Measurements from ENCODE around the gene ICE2. TPM values are rescaled to one million over a fixed set of nuclear protein-coding genes. Genes with fewer than 3 reads are reported as not detected.

Gene ICE2
- total and polyA plus RNA-seq, 7 experiments from 2014 or later, result 44.8 to 70.9 (median 54.7) TPM

GRCh38 chr15:60508442-60508841, 29.5 kb upstream of the ICE2 start:
- Mint-ChIP-seq H3K9me3 (no peaks in the 10 kb centered on the region), H3K4me3 (no peak overlapping the region), H3K36me3 (peaks cover 0 to 35% (median 28%) of the 10 kb centered on the region in 5 donors), H3K27me3 (no peaks in the 10 kb centered on the region), H3K27ac (peak overlapping the region in 8 of 9 donors; percentile 38 to 86 (median 61)), H3K4me1 (peaks cover 16 to 61% (median 42%) of the 10 kb centered on the region in 7 donors)
- H3K4me1 ChIP-seq (ENCODE audit: control insufficient read depth in 2 of 2, insufficient read depth in 2 of 2, low read length in 2 of 2), result peaks cover 4 to 7% of the 10 kb centered on the region in 2 donors
- peaks cover 7 to 45% (median 34%) of the 10 kb centered on the region in 3 experiments for H3K36me3 ChIP-seq (ENCODE audit: control insufficient read depth in 2 of 3, insufficient read depth in 3 of 3, low read length in 3 of 3)
- H3K27me3 ChIP-seq (ENCODE audit: control insufficient read depth in 2 of 2, insufficient read depth in 2 of 2, low read length in 2 of 2), result no peaks in the 10 kb centered on the region
- no peaks in the 10 kb centered on the region for H3K9me3 ChIP-seq (ENCODE audit: control insufficient read depth in 2 of 3, low read length in 3 of 3)
- no peak for DNase-seq
- CTCF ChIA-PET, result interaction anchor here (0.6 to 4.0 kb wide), 21 partner anchors 9 to 543 kb away, joined by 3 to 34 read pairs (median 4); no protein-coding TSS in a partner anchor
- intact Hi-C loops (cut with micrococcal nuclease), result loop anchor here (1.0 to 10.0 kb wide), 12 partner anchors 12 to 1326 kb away; no protein-coding TSS in a partner anchor
- H3K27ac ChIP-seq (ENCODE audit: low read depth, low read length), result peak overlapping the region; percentile 6
- POLR2A ChIA-PET, result interaction anchor here (0.7 to 1.5 kb wide), 4 partner anchors 11 to 82 kb away, joined by 3 read pairs; no protein-coding TSS in a partner anchor
- H3K4me3 ChIP-seq (ENCODE audit: low read length), result no peak overlapping the region
- no peak for ATAC-seq

- Histone ChIP-seq H3K27ac (ENCODE audit: low read depth, low read length) (peak overlapping the region; percentile 6), H3K27me3 (ENCODE audit: control insufficient read depth in 2 of 2, insufficient read depth in 2 of 2, low read length in 2 of 2) (no peaks in the 10 kb centered on the region), H3K4me3 (ENCODE audit: low read length) (no peak overlapping the region), H3K4me1 (ENCODE audit: control insufficient read depth in 2 of 2, insufficient read depth in 2 of 2, low read length in 2 of 2) (peaks cover 4 to 7% of the 10 kb centered on the region in 2 donors), H3K9me3 (ENCODE audit: control insufficient read depth in 2 of 3, low read length in 3 of 3) (no peaks in the 10 kb centered on the region), H3K36me3 (ENCODE audit: control insufficient read depth in 2 of 3, insufficient read depth in 3 of 3, low read length in 3 of 3) (peaks cover under 1 to 45% (median 34%) of the 10 kb centered on the region in 3 experiments)
- intact Hi-C loops (cut with micrococcal nuclease), result loop anchor here (1.0 to 10.0 kb wide), 13 partner anchors 12 to 1327 kb away; no protein-coding TSS in a partner anchor
- CTCF ChIA-PET, result interaction anchor here (0.6 to 4.0 kb wide), 22 partner anchors 10 to 543 kb away, joined by 3 to 34 read pairs (median 4); no protein-coding TSS in a partner anchor
- no peaks in the 10 kb centered on the region for H3K27me3 Mint-ChIP-seq
- H3K36me3 Mint-ChIP-seq, result peaks cover 0 to 32% (median 28%) of the 10 kb centered on the region in 5 donors
- H3K9me3 Mint-ChIP-seq, result no peaks in the 10 kb centered on the region
- peaks cover 16 to 60% (median 42%) of the 10 kb centered on the region in 7 donors for H3K4me1 Mint-ChIP-seq
- peak in 7 of 9 donors; percentile 55 to 80 (median 73) for DNase-seq
- peak overlapping the region in 5 of 10 donors; percentile 7 to 30 (median 10) for H3K4me3 Mint-ChIP-seq
- peak; percentile 97 for ATAC-seq
- POLR2A ChIA-PET, result interaction anchor here (0.8 to 1.5 kb wide), 3 partner anchors 73 to 155 kb away, joined by 3 read pairs; no protein-coding TSS in a partner anchor
- peak overlapping the region; percentile 38 to 86 (median 55) for H3K27ac Mint-ChIP-seq
Observed at GRCh38 chr15:60507596-60508424, 28.9 kb upstream of the ICE2 start.

DNA sequence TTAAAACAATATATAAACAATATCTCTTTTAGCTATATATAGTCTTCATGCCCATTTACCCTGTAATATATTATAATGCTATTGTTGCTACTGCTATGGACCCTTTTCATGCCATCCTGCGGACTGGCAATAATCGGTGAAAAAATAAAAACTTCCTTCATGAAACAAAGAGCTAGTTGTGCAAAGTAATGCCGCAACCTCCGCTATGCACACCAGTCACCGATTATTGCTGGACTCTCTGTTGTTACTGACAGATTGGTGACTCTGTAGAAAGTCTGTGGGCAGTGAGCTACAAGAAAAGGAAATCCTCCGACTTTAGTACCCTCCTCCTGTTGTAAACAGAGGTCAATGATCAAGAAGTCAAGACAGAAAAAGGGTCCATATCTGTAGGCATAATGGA, 17.9 kb upstream of the ICE2 start:
- no peaks in the 10 kb centered on the region for H3K27me3 Mint-ChIP-seq
- Histone ChIP-seq H3K9me3 (ENCODE audit: control insufficient read depth in 2 of 3, low read length in 3 of 3) (no peaks in the 10 kb centered on the region), H3K4me1 (ENCODE audit: control insufficient read depth in 2 of 2, insufficient read depth in 2 of 2, low read length in 2 of 2) (no peaks in the 10 kb centered on the region), H3K27me3 (ENCODE audit: control insufficient read depth in 2 of 2, insufficient read depth in 2 of 2, low read length in 2 of 2) (no peaks in the 10 kb centered on the region), H3K36me3 (ENCODE audit: control insufficient read depth in 2 of 3, insufficient read depth in 3 of 3, low read length in 3 of 3) (peaks cover 6 to 57% (median 25%) of the 10 kb centered on the region in 3 experiments), H3K4me3 (ENCODE audit: low read length) (no peak overlapping the region), H3K27ac (ENCODE audit: low read depth, low read length) (no peak overlapping the region)
- H3K27ac Mint-ChIP-seq, result peak overlapping the region in 1 of 9 donors; percentile 8
- ChIA-PET POLR2A (interaction anchor here (1.1 kb wide), 1 partner anchor 9 kb away, joined by 6 read pairs; no protein-coding TSS in a partner anchor), CTCF (no interaction called here)
- intact Hi-C loops (cut with micrococcal nuclease), result no loop called here
- no peak for DNase-seq
- no peak for ATAC-seq
- H3K36me3 Mint-ChIP-seq, result peaks cover 8 to 36% (median 24%) of the 10 kb centered on the region in 5 donors
- peaks cover 0 to 22% (median 13%) of the 10 kb centered on the region in 7 donors for H3K4me1 Mint-ChIP-seq
- H3K4me3 Mint-ChIP-seq, result no peak overlapping the region
- peaks cover 0 to 1% (median 0%) of the 10 kb centered on the region in 11 donors for H3K9me3 Mint-ChIP-seq

GRCh38 chr15:60494108-60494507, 15.2 kb upstream of the ICE2 start:
- no peak for DNase-seq
- H3K36me3 Mint-ChIP-seq, result peaks cover 8 to 22% (median 18%) of the 10 kb centered on the region in 5 donors
- CTCF ChIA-PET, result interaction anchor here (1.0 kb wide), 1 partner anchor 27 kb away, joined by 5 read pairs; no protein-coding TSS in a partner anchor
- no peak overlapping the region for H3K4me3 ChIP-seq (ENCODE audit: low read length)
- intact Hi-C loops (cut with micrococcal nuclease), result no loop called here
- H3K36me3 ChIP-seq (ENCODE audit: control insufficient read depth in 2 of 3, insufficient read depth in 3 of 3, low read length in 3 of 3), result peaks cover 0 to 36% (median 8%) of the 10 kb centered on the region in 3 experiments
- no peak overlapping the region for H3K4me3 Mint-ChIP-seq
- H3K27me3 ChIP-seq (ENCODE audit: control insufficient read depth in 2 of 2, insufficient read depth in 2 of 2, low read length in 2 of 2), result no peaks in the 10 kb centered on the region
- H3K27me3 Mint-ChIP-seq, result no peaks in the 10 kb centered on the region
- H3K27ac Mint-ChIP-seq, result peak overlapping the region in 5 of 9 donors; percentile 5 to 75 (median 59)
- H3K27ac ChIP-seq (ENCODE audit: low read depth, low read length), result no peak overlapping the region
- H3K4me1 Mint-ChIP-seq, result peaks cover 0 to 39% (median 18%) of the 10 kb centered on the region in 7 donors
- H3K9me3 ChIP-seq (ENCODE audit: control insufficient read depth in 2 of 3, low read length in 3 of 3), result no peaks in the 10 kb centered on the region
- no peaks in the 10 kb centered on the region for H3K4me1 ChIP-seq (ENCODE audit: control insufficient read depth in 2 of 2, insufficient read depth in 2 of 2, low read length in 2 of 2)
- H3K9me3 Mint-ChIP-seq, result peaks cover 0 to 1% (median 0%) of the 10 kb centered on the region in 11 donors
- ATAC-seq, result no peak
- POLR2A ChIA-PET, result interaction anchor here (0.6 to 2.4 kb wide), 2 partner anchors 11 to 15 kb away, joined by 3 to 11 read pairs; partner anchors contain the start of gene ICE2

DNA sequence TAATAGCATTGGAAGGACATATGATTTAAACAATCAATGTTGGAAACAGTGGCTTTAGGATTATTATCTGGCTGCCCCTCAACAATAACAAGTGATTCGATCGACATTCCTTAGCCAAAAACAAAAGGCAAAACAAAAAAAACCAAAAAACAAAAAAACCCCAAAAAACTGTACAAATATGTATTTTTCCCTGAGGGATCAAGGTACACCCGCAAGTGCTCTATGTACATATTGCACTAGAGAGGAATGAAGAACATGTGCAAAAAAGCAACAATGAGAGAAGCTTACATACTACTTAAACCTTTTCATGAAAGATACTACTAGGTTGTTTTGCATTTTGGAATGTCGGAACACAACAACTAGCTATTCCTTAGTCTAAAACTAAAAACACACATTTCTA, 14.2 kb upstream of the ICE2 start:
- H3K4me3 ChIP-seq (ENCODE audit: low read length), result no peak overlapping the region
- Mint-ChIP-seq H3K9me3 (peaks cover 0 to 1% (median 0%) of the 10 kb centered on the region in 11 donors), H3K4me3 (no peak overlapping the region), H3K36me3 (peaks cover 8 to 22% (median 18%) of the 10 kb centered on the region in 5 donors), H3K27me3 (no peaks in the 10 kb centered on the region), H3K27ac (peak overlapping the region in 3 of 9 donors; percentile 38 to 73 (median 38)), H3K4me1 (peaks cover 0 to 48% (median 21%) of the 10 kb centered on the region in 7 donors)
- POLR2A ChIA-PET, result interaction anchor here (0.6 to 0.7 kb wide), 2 partner anchors 12 to 464 kb away, joined by 3 to 5 read pairs; no protein-coding TSS in a partner anchor
- no peaks in the 10 kb centered on the region for H3K9me3 ChIP-seq (ENCODE audit: control insufficient read depth in 2 of 3, low read length in 3 of 3)
- peaks cover 0 to 29% (median 5%) of the 10 kb centered on the region in 3 experiments for H3K36me3 ChIP-seq (ENCODE audit: control insufficient read depth in 2 of 3, insufficient read depth in 3 of 3, low read length in 3 of 3)
- H3K27ac ChIP-seq (ENCODE audit: low read depth, low read length), result no peak overlapping the region
- CTCF ChIA-PET, result interaction anchor here (0.7 kb wide), 1 partner anchor 279 kb away, joined by 3 read pairs; no protein-coding TSS in a partner anchor
- H3K4me1 ChIP-seq (ENCODE audit: control insufficient read depth in 2 of 2, insufficient read depth in 2 of 2, low read length in 2 of 2), result no peaks in the 10 kb centered on the region
- H3K27me3 ChIP-seq (ENCODE audit: control insufficient read depth in 2 of 2, insufficient read depth in 2 of 2, low read length in 2 of 2), result no peaks in the 10 kb centered on the region
- ATAC-seq (no peak), DNase-seq (no peak)
- intact Hi-C loops (cut with micrococcal nuclease), result loop anchor here in 1 of 2 donors (2.0 kb wide), 1 partner anchor 14 kb away; the partner anchor contains the start of gene ICE2

GRCh38 chr15:60486742-60487141, 7.8 kb upstream of the ICE2 start:
- CTCF ChIA-PET, result interaction anchor here (0.7 kb wide), 1 partner anchor 44 kb away, joined by 3 read pairs; no protein-coding TSS in a partner anchor
- peaks cover 12 to 78% (median 40%) of the 10 kb centered on the region in 7 donors for H3K4me1 Mint-ChIP-seq
- H3K27me3 Mint-ChIP-seq, result no peaks in the 10 kb centered on the region
- Histone ChIP-seq H3K36me3 (ENCODE audit: control insufficient read depth in 2 of 3, insufficient read depth in 3 of 3, low read length in 3 of 3) (no peaks in the 10 kb centered on the region), H3K9me3 (ENCODE audit: control insufficient read depth in 2 of 3, low read length in 3 of 3) (no peaks in the 10 kb centered on the region), H3K27ac (ENCODE audit: low read depth, low read length) (no peak overlapping the region), H3K4me3 (ENCODE audit: low read length) (no peak overlapping the region), H3K4me1 (ENCODE audit: control insufficient read depth in 2 of 2, insufficient read depth in 2 of 2, low read length in 2 of 2) (no peaks in the 10 kb centered on the region), H3K27me3 (ENCODE audit: control insufficient read depth in 2 of 2, insufficient read depth in 2 of 2, low read length in 2 of 2) (no peaks in the 10 kb centered on the region)
- peaks cover 0 to 21% (median 7%) of the 10 kb centered on the region in 5 donors for H3K36me3 Mint-ChIP-seq
- DNase-seq (no peak), ATAC-seq (no peak)
- POLR2A ChIA-PET, result no interaction called here
- H3K27ac Mint-ChIP-seq, result no peak overlapping the region
- no peak overlapping the region for H3K4me3 Mint-ChIP-seq
- intact Hi-C loops (cut with micrococcal nuclease), result no loop called here
- no peaks in the 10 kb centered on the region for H3K9me3 Mint-ChIP-seq
